Transverse colon (tissue), 4 donors: Measurements from ENCODE around the gene ANKRD36C.
"Not testable (repeated sequence)": the region's sequence is repeated elsewhere in the genome, so short reads cannot be mapped to it uniquely, and the experiment has no call there.

Experiments used
- POLR2A ChIP-seq: fragments of 450-650 bp; IDR thresholded peaks from one replicate; pipeline ENCODE4 v1.6.1; 2016; ENCODE audit warnings: antibody characterized with exemption, mild to moderate bottlenecking, moderate library complexity
- POLR2AphosphoS5 ChIP-seq, 3 donors: sonication (generic); formaldehyde crosslinking; IDR thresholded peaks; one replicate each; pipeline ENCODE4 v1.6.1; 2016; ENCODE audit warnings: antibody characterized with exemption in 3 of 3
- TF ChIP-seq, protein P1 (sequence below), 5 experiments: fragments of 200-600 bp in 3 of 5; fragments of 450-650 bp in 2 of 5; sonication (generic) in 3 of 5; IDR thresholded peaks; 1 replicate in 2 of 5; 2 replicates in 3 of 5; pipeline ENCODE4 v1.5.1; 2016 to 2017; ENCODE audit warnings: antibody characterized with exemption in 5 of 5, inconsistent platforms in 3 of 5, mild to moderate bottlenecking in 2 of 5, moderate library complexity in 1 of 5

DNA sequence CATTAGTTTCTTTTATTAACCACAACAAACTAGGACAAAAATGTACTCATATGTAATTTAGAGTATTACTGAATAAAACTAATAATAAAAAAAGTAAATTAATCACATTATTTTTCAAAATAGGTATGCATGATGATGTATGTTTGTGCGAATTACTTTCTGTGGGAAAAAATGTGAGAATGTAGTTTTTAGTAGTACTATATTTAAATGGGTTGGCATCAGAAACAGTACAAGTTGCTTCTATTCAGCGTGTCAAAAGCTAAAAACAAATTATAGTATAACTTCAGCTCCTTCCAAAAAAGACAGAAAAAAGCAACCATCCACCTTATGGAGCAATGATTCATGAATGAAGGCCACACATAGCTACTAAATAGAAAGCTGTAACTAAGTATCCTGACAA is 40.0 kb downstream of the ANKRD36C start:
- TF ChIP-seq, protein P1, sequence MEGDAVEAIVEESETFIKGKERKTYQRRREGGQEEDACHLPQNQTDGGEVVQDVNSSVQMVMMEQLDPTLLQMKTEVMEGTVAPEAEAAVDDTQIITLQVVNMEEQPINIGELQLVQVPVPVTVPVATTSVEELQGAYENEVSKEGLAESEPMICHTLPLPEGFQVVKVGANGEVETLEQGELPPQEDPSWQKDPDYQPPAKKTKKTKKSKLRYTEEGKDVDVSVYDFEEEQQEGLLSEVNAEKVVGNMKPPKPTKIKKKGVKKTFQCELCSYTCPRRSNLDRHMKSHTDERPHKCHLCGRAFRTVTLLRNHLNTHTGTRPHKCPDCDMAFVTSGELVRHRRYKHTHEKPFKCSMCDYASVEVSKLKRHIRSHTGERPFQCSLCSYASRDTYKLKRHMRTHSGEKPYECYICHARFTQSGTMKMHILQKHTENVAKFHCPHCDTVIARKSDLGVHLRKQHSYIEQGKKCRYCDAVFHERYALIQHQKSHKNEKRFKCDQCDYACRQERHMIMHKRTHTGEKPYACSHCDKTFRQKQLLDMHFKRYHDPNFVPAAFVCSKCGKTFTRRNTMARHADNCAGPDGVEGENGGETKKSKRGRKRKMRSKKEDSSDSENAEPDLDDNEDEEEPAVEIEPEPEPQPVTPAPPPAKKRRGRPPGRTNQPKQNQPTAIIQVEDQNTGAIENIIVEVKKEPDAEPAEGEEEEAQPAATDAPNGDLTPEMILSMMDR (IDR thresholded peaks at IDR 0.05), result not testable (repeated sequence)
- not testable (repeated sequence) for TF ChIP-seq POLR2A; POLR2AphosphoS5 (IDR thresholded peaks at IDR 0.05)
